Ascending aorta (tissue), 2 donors: Measurements from ENCODE around the gene FOXN3. TPM values are rescaled to one million over a fixed set of nuclear protein-coding genes. Genes with fewer than 3 reads are reported as not detected.

ENCODE experiments used
- DNase-seq, 2 donors: peaks; one replicate each; pipeline ENCODE4 v3.0.0-alpha.2; 2019; ENCODE audit warnings: low spot score in 2 of 2
- H3K27ac ChIP-seq, 2 donors: fragments of 200-600 bp; sonication (generic); one replicate each; pipeline ENCODE4 v1.5.1; 2016 to 2017; ENCODE audit warnings: mild to moderate bottlenecking in 1 of 2
- H3K27me3 ChIP-seq: fragments of 200-600 bp; sonication (generic); one replicate; pipeline ENCODE4 v1.5.1; 2017
- H3K36me3 ChIP-seq, 2 donors: fragments of 200-600 bp; sonication (generic); one replicate each; pipeline ENCODE4 v1.5.1; 2016
- H3K4me1 ChIP-seq, 2 donors: fragments of 200-600 bp; sonication (generic); one replicate each; pipeline ENCODE4 v1.5.1; 2016 to 2017; ENCODE audit warnings: mild to moderate bottlenecking in 1 of 2
- H3K4me3 ChIP-seq, 2 donors: fragments of 200-600 bp; sonication (generic); one replicate each; pipeline ENCODE4 v1.5.1; 2016 to 2017; ENCODE audit warnings: mild to moderate bottlenecking in 1 of 2
- H3K9me3 ChIP-seq, 2 donors: fragments of 200-600 bp; sonication (generic); one replicate each; pipeline ENCODE4 v1.5.1; 2016
- intact Hi-C: fragments of 100-400 bp; cut with DNase I; formaldehyde crosslinking; loops from one replicate; pipeline ENCODE4 v1.15.1; 2023
- total RNA-seq: library from RNA; depleted of rRNA; stranded (reverse); fragments of >200 nt; gene quantifications from one replicate; pipeline ENCODE4 v1.1.0, GENCODE V29; 2016
- TF ChIP-seq, protein P1 (sequence below), 3 experiments: fragments of 200-600 bp in 2 of 3; fragments of 450-650 bp in 1 of 3; sonication (generic) in 2 of 3; IDR thresholded peaks; one replicate each; pipeline ENCODE4 v1.5.1; 2016 to 2019; ENCODE audit warnings: antibody characterized with exemption in 3 of 3, mild to moderate bottlenecking in 1 of 3, moderate library complexity in 1 of 3

FOXN3 gene
- total RNA-seq, 1 donor from 2014 or later: 96.3 TPM

DNA sequence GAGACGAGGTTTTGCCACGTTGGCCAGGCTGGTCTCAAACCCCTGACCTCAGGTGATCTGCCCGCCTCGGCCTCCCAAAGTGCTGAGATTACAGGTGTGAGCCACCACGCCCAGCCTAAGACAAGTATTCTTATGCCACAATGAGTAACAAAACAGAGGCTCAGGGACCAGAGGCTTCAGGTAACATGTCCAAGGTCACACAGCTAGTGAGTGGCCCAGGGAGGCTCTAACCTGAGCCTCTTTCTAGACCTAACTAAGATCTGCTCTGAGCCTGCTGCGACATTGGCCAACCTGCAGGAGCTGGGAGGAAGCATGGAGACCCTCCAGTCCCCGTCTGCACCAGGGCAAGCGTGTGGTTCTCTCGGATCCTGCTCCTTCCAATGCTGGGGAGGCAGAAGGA is 77.9 kb downstream of the FOXN3 start:
- Histone ChIP-seq H3K27me3 (no peaks in the 10 kb centered on the region), H3K27ac (peak overlapping the region; percentile 16 to 60), H3K4me1 (peaks cover 3 to 30% of the 10 kb centered on the region in 2 donors), H3K36me3 (no peaks in the 10 kb centered on the region), H3K9me3 (no peaks in the 10 kb centered on the region), H3K4me3 (no peak overlapping the region)
- DNase-seq: no peak
- intact Hi-C loops: loop anchor here (5.0 kb wide), 1 partner anchor 37 kb away; no protein-coding TSS in a partner anchor
- TF ChIP-seq, protein P1, sequence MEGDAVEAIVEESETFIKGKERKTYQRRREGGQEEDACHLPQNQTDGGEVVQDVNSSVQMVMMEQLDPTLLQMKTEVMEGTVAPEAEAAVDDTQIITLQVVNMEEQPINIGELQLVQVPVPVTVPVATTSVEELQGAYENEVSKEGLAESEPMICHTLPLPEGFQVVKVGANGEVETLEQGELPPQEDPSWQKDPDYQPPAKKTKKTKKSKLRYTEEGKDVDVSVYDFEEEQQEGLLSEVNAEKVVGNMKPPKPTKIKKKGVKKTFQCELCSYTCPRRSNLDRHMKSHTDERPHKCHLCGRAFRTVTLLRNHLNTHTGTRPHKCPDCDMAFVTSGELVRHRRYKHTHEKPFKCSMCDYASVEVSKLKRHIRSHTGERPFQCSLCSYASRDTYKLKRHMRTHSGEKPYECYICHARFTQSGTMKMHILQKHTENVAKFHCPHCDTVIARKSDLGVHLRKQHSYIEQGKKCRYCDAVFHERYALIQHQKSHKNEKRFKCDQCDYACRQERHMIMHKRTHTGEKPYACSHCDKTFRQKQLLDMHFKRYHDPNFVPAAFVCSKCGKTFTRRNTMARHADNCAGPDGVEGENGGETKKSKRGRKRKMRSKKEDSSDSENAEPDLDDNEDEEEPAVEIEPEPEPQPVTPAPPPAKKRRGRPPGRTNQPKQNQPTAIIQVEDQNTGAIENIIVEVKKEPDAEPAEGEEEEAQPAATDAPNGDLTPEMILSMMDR (IDR thresholded peaks at IDR 0.05): no peak

DNA sequence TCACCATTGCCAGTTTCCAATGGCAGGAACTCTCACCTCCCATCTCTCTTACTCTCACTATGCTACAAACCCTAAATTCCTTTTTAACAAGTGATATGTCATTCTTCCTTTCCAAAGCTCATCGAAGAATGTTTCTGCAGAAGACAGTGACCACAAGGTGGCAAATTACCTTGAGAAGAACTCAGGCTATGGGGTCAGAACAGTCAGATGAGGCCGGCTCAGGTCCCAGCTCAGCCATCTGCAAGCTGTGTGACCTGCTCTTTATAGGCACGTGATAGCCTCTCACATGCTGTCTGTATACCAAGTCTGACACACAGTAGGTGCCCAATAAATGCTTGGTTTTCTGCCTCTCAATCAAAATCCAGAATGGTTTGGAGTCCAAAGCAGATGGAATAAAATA is 80.7 kb downstream of the FOXN3 start:
- Histone ChIP-seq H3K27ac (peak overlapping the region in 1 of 2 donors; percentile 10), H3K36me3 (no peaks in the 10 kb centered on the region), H3K9me3 (no peaks in the 10 kb centered on the region), H3K4me3 (no peak overlapping the region), H3K4me1 (peaks cover 3 to 26% of the 10 kb centered on the region in 2 donors), H3K27me3 (no peaks in the 10 kb centered on the region)
- DNase-seq: no peak
- intact Hi-C loops: loop anchor here (5.0 kb wide), 1 partner anchor 34 kb away; no protein-coding TSS in a partner anchor
- TF ChIP-seq, protein P1 (IDR thresholded peaks at IDR 0.05): no peak

DNA sequence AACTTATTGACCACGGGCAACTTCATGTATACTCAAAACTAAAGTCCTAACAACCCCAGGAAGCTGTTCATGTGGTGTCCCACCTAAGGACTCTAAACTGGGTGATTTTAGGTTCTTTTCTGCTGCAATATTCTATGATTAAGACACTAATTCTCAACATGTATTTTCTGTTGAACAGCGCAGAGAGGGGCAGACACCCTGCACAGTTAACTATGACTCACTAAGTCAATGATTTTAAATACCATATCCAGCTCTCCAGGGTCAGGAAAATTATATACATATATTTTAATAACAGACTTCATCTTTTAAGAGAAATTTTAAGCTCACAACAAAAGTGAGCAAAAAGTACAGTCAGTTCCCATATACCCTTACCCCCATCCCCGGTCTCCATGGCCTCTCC is 85.0 kb downstream of the FOXN3 start:
- DNase-seq: no peak
- Histone ChIP-seq H3K27me3 (no peaks in the 10 kb centered on the region), H3K4me1 (peaks cover 6 to 39% of the 10 kb centered on the region in 2 donors), H3K4me3 (no peak overlapping the region), H3K27ac (no peak overlapping the region), H3K9me3 (no peaks in the 10 kb centered on the region), H3K36me3 (no peaks in the 10 kb centered on the region)
- intact Hi-C loops: no loop called here
- TF ChIP-seq, protein P1 (IDR thresholded peaks at IDR 0.05): no peak

DNA sequence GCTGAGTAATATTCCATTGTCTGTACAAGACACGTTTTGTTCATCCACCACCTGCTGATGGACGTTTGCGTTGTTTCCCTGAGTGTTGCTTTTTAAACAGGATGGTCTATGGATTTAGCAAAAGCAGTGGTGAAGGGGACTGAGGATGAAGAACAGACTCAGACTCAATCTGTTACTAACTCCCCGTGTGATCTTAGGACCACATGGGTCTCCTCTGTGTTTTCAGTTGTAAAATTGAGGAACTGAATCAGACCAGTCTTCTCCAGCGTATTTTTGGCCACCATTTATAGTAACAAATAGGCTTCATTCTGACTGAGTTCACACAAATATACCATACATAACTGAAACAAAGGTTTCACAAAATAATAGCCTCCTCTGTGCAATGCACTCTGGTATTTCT is 85.6 kb downstream of the FOXN3 start:
- TF ChIP-seq, protein P1 (IDR thresholded peaks at IDR 0.05): no peak
- DNase-seq: no peak
- Histone ChIP-seq H3K4me3 (no peak overlapping the region), H3K9me3 (no peaks in the 10 kb centered on the region), H3K27me3 (no peaks in the 10 kb centered on the region), H3K27ac (no peak overlapping the region), H3K4me1 (peaks cover 6 to 39% of the 10 kb centered on the region in 2 donors), H3K36me3 (no peaks in the 10 kb centered on the region)
- intact Hi-C loops: no loop called here

DNA sequence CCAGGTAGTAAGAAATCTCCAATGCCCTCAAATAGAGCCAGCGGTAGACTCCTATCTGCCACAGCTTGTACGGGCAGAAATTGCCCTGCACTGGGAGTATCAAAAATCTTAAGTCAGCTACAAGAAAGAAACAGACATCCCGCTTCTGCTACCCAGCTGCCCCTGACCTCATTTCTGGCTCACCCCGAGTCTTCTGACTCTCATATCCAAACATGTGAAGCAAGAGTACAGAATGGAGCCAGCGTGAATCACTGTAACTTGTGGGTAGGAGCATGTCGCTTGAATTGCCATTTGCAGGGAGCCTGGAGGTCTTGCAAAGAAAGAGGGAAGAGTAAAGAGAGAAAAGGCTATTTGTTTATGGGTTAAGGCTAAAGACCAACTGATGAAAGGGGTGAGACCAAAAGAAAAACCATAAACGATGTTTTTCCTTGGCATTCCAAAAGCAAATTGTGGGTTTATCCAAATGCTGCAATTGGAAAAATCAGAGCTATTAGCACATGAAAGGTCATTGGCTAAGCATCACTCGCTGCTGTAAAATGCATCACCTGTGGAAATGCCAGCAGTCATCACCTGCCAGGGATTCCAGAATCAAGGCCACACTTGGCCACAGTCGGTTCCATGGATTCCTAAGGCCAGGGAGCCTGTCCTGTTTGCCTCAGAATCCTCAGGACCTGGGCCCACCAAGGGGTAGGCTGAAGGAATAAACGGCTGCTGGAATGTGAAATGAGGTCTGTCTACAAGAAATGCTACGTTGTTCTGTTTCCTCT is 86.6 kb downstream of the FOXN3 start:
- TF ChIP-seq, protein P1 (IDR thresholded peaks at IDR 0.05): no peak
- Histone ChIP-seq H3K9me3 (no peaks in the 10 kb centered on the region), H3K4me1 (peaks cover 6 to 39% of the 10 kb centered on the region in 2 donors), H3K27ac (peak overlapping the region; percentile 29 to 72), H3K36me3 (no peaks in the 10 kb centered on the region), H3K4me3 (no peak overlapping the region), H3K27me3 (no peaks in the 10 kb centered on the region)
- DNase-seq: peak in 1 of 2 donors; percentile 87
- intact Hi-C loops: no loop called here
